ENCODE results near the gene SAA1. TPM values are rescaled to one million over a fixed set of nuclear protein-coding genes. Genes with fewer than 3 reads are reported as not detected.

SAA1 gene
- total RNA-seq, 4 donors from 2014 or later = 2.9 to 25.7 TPM; not detected in 2

DNA sequence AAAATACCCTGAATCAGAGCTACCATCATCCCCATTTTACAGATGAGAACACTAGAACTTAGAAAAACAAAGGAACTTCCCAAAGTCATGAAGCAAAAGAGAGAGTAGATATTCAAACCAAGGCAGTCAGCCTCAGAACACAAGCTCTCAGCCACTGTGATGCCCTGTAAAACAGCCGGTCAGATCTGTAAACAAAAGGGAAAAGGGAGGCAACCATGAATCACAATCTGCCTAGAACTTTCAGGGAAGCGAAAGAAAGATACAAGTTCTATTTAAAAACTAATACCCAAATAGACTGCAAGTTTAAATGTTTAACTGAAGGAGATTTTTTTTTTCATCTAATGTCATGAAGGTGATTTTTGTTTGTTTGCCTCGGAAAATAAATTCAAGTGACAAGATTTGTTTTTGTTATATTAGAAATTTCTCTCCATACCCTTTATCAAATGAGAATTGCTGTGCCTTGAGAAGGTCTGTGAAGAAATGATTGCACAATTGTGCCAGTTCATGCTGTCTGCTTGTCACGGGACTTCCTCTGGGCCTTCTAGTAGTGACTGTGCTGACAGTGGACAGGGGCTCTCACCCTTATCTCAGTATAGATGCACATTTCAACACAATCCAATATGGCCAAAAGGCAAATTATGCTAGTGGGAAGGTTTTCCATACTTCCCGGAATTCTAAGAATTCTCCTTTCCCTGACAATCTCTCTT, 11.7 kb downstream of the SAA1 start:
- peaks cover 15 to 20% of the 10 kb centered on the region in 2 donors for H3K36me3 ChIP-seq
- TF ChIP-seq, protein P1, sequence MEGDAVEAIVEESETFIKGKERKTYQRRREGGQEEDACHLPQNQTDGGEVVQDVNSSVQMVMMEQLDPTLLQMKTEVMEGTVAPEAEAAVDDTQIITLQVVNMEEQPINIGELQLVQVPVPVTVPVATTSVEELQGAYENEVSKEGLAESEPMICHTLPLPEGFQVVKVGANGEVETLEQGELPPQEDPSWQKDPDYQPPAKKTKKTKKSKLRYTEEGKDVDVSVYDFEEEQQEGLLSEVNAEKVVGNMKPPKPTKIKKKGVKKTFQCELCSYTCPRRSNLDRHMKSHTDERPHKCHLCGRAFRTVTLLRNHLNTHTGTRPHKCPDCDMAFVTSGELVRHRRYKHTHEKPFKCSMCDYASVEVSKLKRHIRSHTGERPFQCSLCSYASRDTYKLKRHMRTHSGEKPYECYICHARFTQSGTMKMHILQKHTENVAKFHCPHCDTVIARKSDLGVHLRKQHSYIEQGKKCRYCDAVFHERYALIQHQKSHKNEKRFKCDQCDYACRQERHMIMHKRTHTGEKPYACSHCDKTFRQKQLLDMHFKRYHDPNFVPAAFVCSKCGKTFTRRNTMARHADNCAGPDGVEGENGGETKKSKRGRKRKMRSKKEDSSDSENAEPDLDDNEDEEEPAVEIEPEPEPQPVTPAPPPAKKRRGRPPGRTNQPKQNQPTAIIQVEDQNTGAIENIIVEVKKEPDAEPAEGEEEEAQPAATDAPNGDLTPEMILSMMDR (IDR thresholded peaks at IDR 0.05) = no peak
- no peak for TF ChIP-seq POLR2A (IDR thresholded peaks at IDR 0.05)
- 91% methylated on average over 5 of the region's 5 CpGs for WGBS, 2 donors
- no peaks in the 10 kb centered on the region for H3K9me3 ChIP-seq
- DNase-seq = no peak
- H3K4me3 ChIP-seq (replicated peaks in 1 of 3) = no peak overlapping the region
- no peaks in the 10 kb centered on the region for H3K27me3 ChIP-seq
- H3K4me1 ChIP-seq = no peaks in the 10 kb centered on the region
- intact Hi-C loops (cut with DNase I) = no loop called here
- no peak overlapping the region for H3K27ac ChIP-seq

DNA sequence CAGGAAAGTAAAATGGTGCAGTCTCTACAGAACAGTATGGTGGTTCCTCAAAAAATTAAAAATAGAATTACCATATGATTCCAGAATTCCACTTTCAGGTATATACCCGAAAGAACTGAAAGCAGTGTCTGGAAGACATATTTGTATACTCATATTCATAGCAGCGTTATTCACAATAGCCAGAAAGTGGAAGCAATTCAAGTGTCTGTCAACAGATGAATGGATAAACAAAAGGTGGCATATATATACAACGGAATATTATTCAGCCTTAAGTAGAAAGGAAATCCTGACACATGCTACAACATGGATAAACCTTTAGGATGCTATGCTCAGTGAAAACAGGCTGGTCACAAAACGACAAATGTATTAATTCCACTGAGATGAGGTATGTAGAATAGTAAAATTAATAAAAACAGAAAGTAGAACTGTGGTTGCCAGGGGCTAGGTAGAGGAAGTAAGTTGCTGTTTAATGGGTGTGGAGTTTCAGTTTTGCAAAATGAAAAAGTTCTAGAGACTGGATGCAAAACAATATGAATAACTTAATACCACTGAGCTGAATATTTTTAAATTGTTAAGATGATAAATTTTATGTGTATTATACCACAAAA, 14.5 kb downstream of the SAA1 start:
- no peaks in the 10 kb centered on the region for H3K4me1 ChIP-seq
- H3K4me3 ChIP-seq (replicated peaks in 1 of 3) = no peak overlapping the region
- no peak overlapping the region for H3K27ac ChIP-seq
- WGBS, 2 donors = 80 to 88% methylated on average over 4 of the region's 4 CpGs
- TF ChIP-seq, protein P1 (IDR thresholded peaks at IDR 0.05) = no peak
- no peak for TF ChIP-seq POLR2A (IDR thresholded peaks at IDR 0.05)
- H3K9me3 ChIP-seq = no peaks in the 10 kb centered on the region
- DNase-seq = no peak
- intact Hi-C loops (cut with DNase I) = no loop called here
- H3K36me3 ChIP-seq = peaks cover 20 to 32% of the 10 kb centered on the region in 2 donors
- H3K27me3 ChIP-seq = no peaks in the 10 kb centered on the region

DNA sequence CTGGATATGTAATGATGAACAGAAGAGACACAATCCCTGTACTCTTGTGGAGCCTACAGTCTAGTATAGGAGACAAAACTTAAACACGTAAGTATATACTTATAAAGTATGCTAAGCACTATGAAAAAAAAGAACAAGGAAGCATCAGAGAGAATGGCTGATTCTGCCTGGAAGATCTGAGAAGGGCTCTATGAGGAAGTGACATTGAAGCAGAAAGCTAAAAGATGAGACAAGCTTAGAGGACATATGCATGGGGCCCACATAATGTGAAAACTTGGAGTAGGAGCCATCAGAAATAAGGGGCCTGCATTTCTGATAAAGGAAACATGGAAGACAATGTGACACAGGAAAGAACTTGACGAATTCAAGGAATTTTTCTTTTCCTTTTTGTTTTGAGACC, 16.6 kb downstream of the SAA1 start:
- no peak overlapping the region for H3K27ac ChIP-seq
- TF ChIP-seq, protein P1 (IDR thresholded peaks at IDR 0.05) = no peak
- no peak for TF ChIP-seq POLR2A (IDR thresholded peaks at IDR 0.05)
- H3K36me3 ChIP-seq = peaks cover 36 to 52% of the 10 kb centered on the region in 2 donors
- H3K27me3 ChIP-seq = no peaks in the 10 kb centered on the region
- no peak overlapping the region for H3K4me3 ChIP-seq (replicated peaks in 1 of 3)
- H3K9me3 ChIP-seq = no peaks in the 10 kb centered on the region
- intact Hi-C loops (cut with DNase I) = no loop called here
- no peaks in the 10 kb centered on the region for H3K4me1 ChIP-seq
- WGBS, 2 donors = 90 to 92% methylated on average over 2 of the region's 2 CpGs
- DNase-seq = no peak

DNA sequence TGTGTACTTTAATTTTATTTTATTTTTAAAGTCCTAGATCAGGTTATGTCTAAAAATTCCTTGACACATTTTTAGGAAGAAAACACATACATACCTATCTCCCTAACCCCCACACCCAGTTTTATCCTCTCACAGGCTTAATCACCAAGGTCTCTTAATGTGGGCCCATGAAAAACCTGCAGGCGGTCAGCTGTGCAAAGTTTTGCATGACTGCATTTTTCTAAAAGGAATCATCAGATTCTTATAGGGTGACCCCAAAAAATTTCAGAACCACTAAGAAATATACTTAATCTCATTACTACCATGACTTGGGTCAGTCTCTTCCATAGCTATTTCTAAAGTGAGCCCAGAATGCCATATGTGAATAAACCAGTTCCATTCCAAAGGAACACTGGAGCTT, 19.8 kb downstream of the SAA1 start:
- no peak for DNase-seq
- no peak for TF ChIP-seq POLR2A (IDR thresholded peaks at IDR 0.05)
- TF ChIP-seq, protein P1 (IDR thresholded peaks at IDR 0.05) = no peak
- Histone ChIP-seq H3K4me3 (replicated peaks in 1 of 3) (no peak overlapping the region), H3K4me1 (no peaks in the 10 kb centered on the region), H3K36me3 (peaks cover 30 to 58% of the 10 kb centered on the region in 2 donors), H3K27ac (no peak overlapping the region), H3K9me3 (no peaks in the 10 kb centered on the region), H3K27me3 (no peaks in the 10 kb centered on the region)
- WGBS, 2 donors = 97 to 100% methylated on average over 1 of the region's 1 CpG
- intact Hi-C loops (cut with DNase I) = no loop called here

DNA sequence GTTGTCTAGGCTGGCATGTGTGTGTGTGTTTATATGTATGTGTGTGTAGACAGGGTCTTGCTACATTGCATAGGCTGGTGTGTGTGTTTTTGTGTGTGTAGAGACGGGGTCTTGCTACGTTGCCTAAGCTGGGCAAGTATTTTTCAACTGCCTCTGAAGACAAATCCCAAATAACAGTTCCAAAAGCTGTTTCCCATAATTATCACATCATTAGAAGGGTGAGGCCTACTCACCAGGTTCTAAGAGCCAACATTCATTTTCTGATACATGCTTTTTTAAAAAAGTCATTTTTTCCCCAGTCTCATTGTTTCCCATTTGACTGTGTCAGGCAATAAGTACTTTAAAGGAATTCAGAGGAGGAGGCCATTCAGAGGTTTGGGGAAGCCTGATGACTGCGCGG, 22.8 kb downstream of the SAA1 start:
- 93 to 99% methylated on average over 4 of the region's 4 CpGs for WGBS, 2 donors
- Histone ChIP-seq H3K36me3 (peaks cover 43 to 62% of the 10 kb centered on the region in 2 donors), H3K27ac (no peak overlapping the region), H3K4me1 (no peaks in the 10 kb centered on the region), H3K4me3 (replicated peaks in 1 of 3) (no peak overlapping the region), H3K27me3 (no peaks in the 10 kb centered on the region), H3K9me3 (no peaks in the 10 kb centered on the region)
- intact Hi-C loops (cut with DNase I) = no loop called here
- no peak for DNase-seq
- TF ChIP-seq, protein P1 (IDR thresholded peaks at IDR 0.05) = no peak
- TF ChIP-seq POLR2A (IDR thresholded peaks at IDR 0.05) = no peak
